ENCODE measurements around the gene OLA1. TPM values are rescaled to one million over a fixed set of nuclear protein-coding genes. Genes with fewer than 3 reads are reported as not detected.

The OLA1 gene
- polyA plus RNA-seq, 1 of the 3 experiments (the other 2 are of a cell fraction), result 46.9 TPM

GRCh38 chr2:174195253-174195652 lies 53.1 kb downstream of the OLA1 start:
- Histone ChIP-seq H3K9me2 (no peaks in the 10 kb centered on the region), H3K79me2 (ENCODE audit: insufficient read depth) (peaks cover 62% of the 10 kb centered on the region)
- DNase-seq, result no peak

More at GRCh38 chr2:174195253-174195652, 53.1 kb downstream of the OLA1 start:
- Histone ChIP-seq H3F3A (replicated peaks; ENCODE audit: insufficient read depth) (peaks cover 6% of the 10 kb centered on the region), H3K9me3 (0 out of 2 replicates have a peak, but pooled peaks cover 4% of the 10 kb centered on the region), H3K4me3 (ENCODE audit: low read depth in 2 of 2, low read length in 1 of 2) (no peak overlapping the region), H4K20me1 (ENCODE audit: insufficient read depth) (peaks cover 3% of the 10 kb centered on the region; the same call in 1 of the 2 replicates), H3K9ac (no peak overlapping the region), H3K27ac (ENCODE audit: low read depth in 2 of 2, low read length in 1 of 2) (no peak overlapping the region), H3K4me1 (ENCODE audit: control insufficient read depth in 1 of 2, insufficient read depth in 2 of 2, low read depth in 1 of 2, low read length in 1 of 2) (no peaks in the 10 kb centered on the region; a peak in 1 of 4 replicates), H3K4me2 (no peak overlapping the region), H3K36me3 (replicated peaks in 1 of 2; ENCODE audit: control insufficient read depth in 1 of 2, insufficient read depth in 2 of 2, low read length in 1 of 2) (peaks cover 0 to 8% of the 10 kb centered on the region in 2 experiments), H2AFZ (ENCODE audit: low read depth) (no peak overlapping the region), H3K27me3 (ENCODE audit: insufficient read depth) (no peaks in the 10 kb centered on the region)
- TF ChIP-seq GATA2 (CRISPR knock-in tag; IDR thresholded peaks at IDR 0.05) (no peak), REST (IDR thresholded peaks at IDR 0.05; ENCODE audit: low read depth, low read length) (no peak), ELF1 (IDR thresholded peaks at IDR 0.05) (no peak), EP300 (IDR thresholded peaks at IDR 0.05; ENCODE audit: borderline replicate concordance in 1 of 2, low read depth in 1 of 2, low read length in 1 of 2) (no peak), FOXM1 (IDR thresholded peaks at IDR 0.05; ENCODE audit: low read depth) (no peak), TCF12 (IDR thresholded peaks at IDR 0.05) (no peak), FOXJ3 (CRISPR knock-in tag; IDR thresholded peaks at IDR 0.05) (no peak), RCOR1 (IDR thresholded peaks at IDR 0.05; ENCODE audit: low read length) (no peak), MEF2A (IDR thresholded peaks at IDR 0.05; ENCODE audit: borderline replicate concordance, low read depth) (no peak), PBX3 (IDR thresholded peaks at IDR 0.05) (no peak), CHD2 (IDR thresholded peaks at IDR 0.05; ENCODE audit: low read length, partially characterized antibody) (no peak), GABPA (IDR thresholded peaks at IDR 0.05; ENCODE audit: low read depth) (no peak), YY1 (IDR thresholded peaks at IDR 0.05; ENCODE audit: low read depth) (no peak), NRF1 (IDR thresholded peaks at IDR 0.05; ENCODE audit: low read depth, low read length) (no peak), SMC3 (IDR thresholded peaks at IDR 0.05; ENCODE audit: low read depth, low read length) (no peak), TEAD4 (IDR thresholded peaks at IDR 0.05; ENCODE audit: borderline replicate concordance, insufficient read depth) (no peak)
- CTCF ChIA-PET, result no interaction called here
- POLR2A ChIA-PET, result no interaction called here
